Stimulated activated naive CD4-positive, alpha-beta T cell (primary cell): ENCODE data around the gene SEPTIN14.
"Not testable (repeated sequence)": the region's sequence is repeated elsewhere in the genome, so short reads cannot be mapped to it uniquely, and the experiment has no call there.

Source experiments
- DNase-seq, 6 experiments: peaks; one replicate each; lab custom pipeline; 2025; lab: John Stamatoyannopoulos, UW

The SEPTIN14 gene

GRCh38 chr7:55862652-55863051 is at the start of gene SEPTIN14:
SEPTIN14 (minus strand) TSS chr7:55862752; CDS start chr7:55861996, 756 bp downstream.
- not testable (repeated sequence) for DNase-seq

GRCh38 chr7:55903985-55904759 is 41.6 kb upstream of the SEPTIN14 start:
- DNase-seq = no peak

- DNase-seq = not testable (repeated sequence)
Observed at GRCh38 chr7:55901059-55901458, 38.5 kb upstream of the SEPTIN14 start.

GRCh38 chr7:55898287-55898686 is 35.7 kb upstream of the SEPTIN14 start:
- DNase-seq = no peak

GRCh38 chr7:55895021-55895420 is 32.5 kb upstream of the SEPTIN14 start:
- no peak for DNase-seq

GRCh38 chr7:55893940-55894339 is 31.4 kb upstream of the SEPTIN14 start:
- no peak for DNase-seq

- not testable (repeated sequence) for DNase-seq
Observed at GRCh38 chr7:55888378-55888777, 25.8 kb upstream of the SEPTIN14 start.

GRCh38 chr7:55887821-55888247 is 25.3 kb upstream of the SEPTIN14 start:
- peak in 1 of 6 experiments; percentile 28 for DNase-seq

- DNase-seq = no peak
Observed at GRCh38 chr7:55884321-55884720, 21.8 kb upstream of the SEPTIN14 start.

GRCh38 chr7:55878691-55879090 is 16.1 kb upstream of the SEPTIN14 start:
- no peak for DNase-seq

- DNase-seq = no peak
Observed at GRCh38 chr7:55877308-55877707, 14.8 kb upstream of the SEPTIN14 start.

- no peak for DNase-seq
Observed at GRCh38 chr7:55873765-55874164, 11.2 kb upstream of the SEPTIN14 start.

- no peak for DNase-seq
Observed at GRCh38 chr7:55871932-55872485, 9.5 kb upstream of the SEPTIN14 start.

- not testable (repeated sequence) for DNase-seq
Observed at GRCh38 chr7:55868989-55869388, 6.4 kb upstream of the SEPTIN14 start.

- not testable (repeated sequence) for DNase-seq
Observed at GRCh38 chr7:55845164-55845563, 17.4 kb downstream of the SEPTIN14 start.

- DNase-seq = no peak
Observed at GRCh38 chr7:55838595-55838994, 24.0 kb downstream of the SEPTIN14 start.

GRCh38 chr7:55827577-55827976 is 35.0 kb downstream of the SEPTIN14 start:
- no peak for DNase-seq

- no peak for DNase-seq
Observed at GRCh38 chr7:55818686-55819085, 43.9 kb downstream of the SEPTIN14 start.

- not testable (repeated sequence) for DNase-seq
Observed at GRCh38 chr7:55797260-55797659, 65.3 kb downstream of the SEPTIN14 start.

- DNase-seq = no peak
Observed at GRCh38 chr7:55794527-55794926, 68.0 kb downstream of the SEPTIN14 start.

- DNase-seq = no peak
Observed at GRCh38 chr7:55792048-55792447, 70.5 kb downstream of the SEPTIN14 start.

- no peak for DNase-seq
Observed at GRCh38 chr7:55787796-55788195, 74.8 kb downstream of the SEPTIN14 start.

- DNase-seq = no peak
Observed at GRCh38 chr7:55786901-55787300, 75.7 kb downstream of the SEPTIN14 start.

- not testable (repeated sequence) for DNase-seq
Observed at GRCh38 chr7:55785444-55785843, 77.1 kb downstream of the SEPTIN14 start.
